B cell (primary cell): Measurements from ENCODE around the gene CCR3.

ENCODE experiments used
- EZH2 ChIP-seq: IDR thresholded peaks from 2 replicates; pipeline ENCODE4 v1.6.1; 2012; ENCODE audit warnings: borderline replicate concordance, low read depth, mild to moderate bottlenecking, moderate library complexity, low read length; ENCODE audit not compliant: insufficient read depth, poor library complexity, severe bottlenecking
- TF ChIP-seq, protein P1 (sequence below): fragments of 200-600 bp; IDR thresholded peaks from one replicate; pipeline ENCODE4 v1.8.0; 2022; ENCODE audit warnings: antibody characterized with exemption, mild to moderate bottlenecking

DNA sequence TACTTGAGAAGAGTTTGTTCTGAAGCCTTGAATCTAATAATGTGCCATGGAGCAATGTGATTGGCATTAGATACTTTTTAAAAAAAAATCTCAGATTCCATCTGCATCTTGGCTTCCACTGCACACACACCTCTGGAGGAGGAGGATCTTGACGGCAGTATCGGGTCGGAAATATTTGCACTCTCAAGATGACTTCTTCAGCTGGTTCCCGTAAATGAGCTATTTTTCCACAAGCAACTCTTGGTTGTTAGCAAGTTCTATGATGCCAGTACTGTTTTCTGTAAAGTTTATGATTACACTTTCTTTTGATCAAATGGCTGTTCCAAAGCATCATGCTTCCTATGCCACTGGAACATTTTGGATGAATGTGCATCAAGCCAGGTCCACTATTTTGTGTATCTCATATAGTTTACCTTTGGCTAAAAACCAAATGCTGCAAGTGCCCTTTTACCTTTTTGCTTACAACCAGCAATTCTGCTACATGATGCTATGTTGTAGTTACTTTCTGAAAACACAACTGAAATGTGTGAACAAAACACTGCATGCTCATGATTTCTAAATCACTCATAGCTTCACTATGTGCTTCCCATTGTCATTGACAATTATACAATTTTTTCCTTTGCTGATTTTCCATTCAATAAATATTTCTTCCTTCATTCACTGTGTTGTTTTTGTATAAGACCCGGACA lies 43.8 kb downstream of the CCR3 start:
- TF ChIP-seq, protein P1, sequence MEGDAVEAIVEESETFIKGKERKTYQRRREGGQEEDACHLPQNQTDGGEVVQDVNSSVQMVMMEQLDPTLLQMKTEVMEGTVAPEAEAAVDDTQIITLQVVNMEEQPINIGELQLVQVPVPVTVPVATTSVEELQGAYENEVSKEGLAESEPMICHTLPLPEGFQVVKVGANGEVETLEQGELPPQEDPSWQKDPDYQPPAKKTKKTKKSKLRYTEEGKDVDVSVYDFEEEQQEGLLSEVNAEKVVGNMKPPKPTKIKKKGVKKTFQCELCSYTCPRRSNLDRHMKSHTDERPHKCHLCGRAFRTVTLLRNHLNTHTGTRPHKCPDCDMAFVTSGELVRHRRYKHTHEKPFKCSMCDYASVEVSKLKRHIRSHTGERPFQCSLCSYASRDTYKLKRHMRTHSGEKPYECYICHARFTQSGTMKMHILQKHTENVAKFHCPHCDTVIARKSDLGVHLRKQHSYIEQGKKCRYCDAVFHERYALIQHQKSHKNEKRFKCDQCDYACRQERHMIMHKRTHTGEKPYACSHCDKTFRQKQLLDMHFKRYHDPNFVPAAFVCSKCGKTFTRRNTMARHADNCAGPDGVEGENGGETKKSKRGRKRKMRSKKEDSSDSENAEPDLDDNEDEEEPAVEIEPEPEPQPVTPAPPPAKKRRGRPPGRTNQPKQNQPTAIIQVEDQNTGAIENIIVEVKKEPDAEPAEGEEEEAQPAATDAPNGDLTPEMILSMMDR: no peak
- no peak for TF ChIP-seq EZH2
